Activated CD4-positive, alpha-beta T cell treated with anti-CD3 and anti-CD28 coated beads for 1 hour (primary cell): Measurements from ENCODE around the gene ALOXE3.
"Not testable (repeated sequence)": the region's sequence is repeated elsewhere in the genome, so short reads cannot be mapped to it uniquely, and the experiment has no call there.

Source experiments
- DNase-seq: peaks from one replicate; pipeline ENCODE4 v3.0.0-alpha.2; 2020

The ALOXE3 gene

GRCh38 chr17:8121407-8121680, 3.0 kb upstream of the ALOXE3 start:
- no peak for DNase-seq

DNA sequence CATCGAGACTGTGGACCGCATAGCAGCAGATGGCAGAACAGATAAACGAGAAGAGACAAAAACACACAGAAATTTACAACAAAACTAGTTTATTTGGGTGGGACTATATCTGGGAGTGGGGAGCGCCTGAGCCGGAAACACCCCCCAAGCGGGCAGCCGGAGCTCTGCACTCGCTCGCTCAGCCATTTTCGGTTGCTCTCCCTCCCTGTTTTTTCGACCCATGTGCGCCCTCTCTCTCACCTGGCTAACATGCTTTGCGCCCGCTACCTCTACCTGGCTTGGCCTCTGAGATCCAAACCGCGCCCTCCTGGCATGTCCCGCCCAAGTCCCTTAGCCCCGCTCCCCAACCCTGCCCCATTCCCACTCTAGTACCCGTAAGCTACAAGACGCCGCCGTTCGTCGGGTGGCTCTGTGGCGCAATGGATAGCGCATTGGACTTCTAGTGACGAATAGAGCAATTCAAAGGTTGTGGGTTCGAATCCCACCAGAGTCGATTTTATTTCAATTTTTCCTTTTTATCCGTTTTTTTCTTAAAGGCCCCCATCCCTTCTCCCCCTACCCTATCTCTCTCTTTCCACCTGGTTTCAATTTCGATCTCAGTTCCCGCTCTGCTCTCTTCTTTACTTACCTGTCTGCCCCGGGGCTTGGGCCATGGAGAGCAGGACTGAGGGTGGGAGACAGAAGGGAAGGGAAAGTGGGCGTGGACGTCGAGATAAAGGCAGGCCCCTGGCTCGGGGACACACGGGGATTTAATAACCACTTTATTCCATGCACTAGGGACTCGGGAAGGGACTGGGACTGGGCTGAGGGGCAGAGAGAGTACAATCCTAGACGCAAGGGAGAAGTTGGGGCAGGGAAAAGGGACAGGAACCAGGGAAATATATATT, 2.4 kb upstream of the ALOXE3 start:
- peak; percentile 45 for DNase-seq

DNA sequence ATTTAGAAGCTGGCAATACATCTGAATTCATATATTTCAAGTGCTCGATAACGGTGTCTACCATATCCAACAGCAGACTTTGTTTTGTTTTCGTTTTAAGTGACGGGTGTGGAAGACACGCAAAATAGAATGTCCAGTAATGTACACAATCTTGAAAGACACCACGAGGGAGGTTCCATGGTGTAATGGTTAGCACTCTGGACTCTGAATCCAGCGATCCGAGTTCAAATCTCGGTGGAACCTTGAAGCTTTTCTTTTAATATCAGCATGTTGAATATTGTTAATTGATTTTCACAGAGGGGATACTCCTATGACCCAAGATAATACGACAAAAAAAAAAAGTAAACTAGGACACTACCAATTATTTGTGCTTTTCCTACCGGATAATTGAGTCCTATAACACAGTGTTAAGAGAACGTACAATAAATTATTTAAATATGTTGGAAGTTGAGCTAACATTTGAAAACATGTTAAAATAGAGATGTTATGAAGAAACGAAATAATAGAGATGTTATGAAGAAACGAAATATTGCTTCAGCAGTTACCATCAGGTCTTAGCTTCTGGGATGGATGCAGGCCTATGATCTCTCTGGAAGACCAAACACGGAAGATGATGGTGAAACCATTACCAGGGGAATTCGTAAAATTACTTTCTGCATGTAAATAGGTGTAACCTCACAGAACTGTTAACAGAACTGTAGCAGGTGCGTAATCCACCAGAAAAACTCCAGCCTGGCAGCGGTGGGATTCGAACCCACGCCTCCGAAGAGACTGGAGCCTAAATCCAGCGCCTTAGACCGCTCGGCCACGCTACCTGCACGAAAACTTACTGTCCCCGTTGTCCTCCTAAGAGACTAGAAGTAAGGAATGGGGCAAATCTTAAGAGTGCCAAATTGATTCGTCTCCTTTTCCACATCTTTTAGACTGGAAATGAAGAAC, 1.5 kb upstream of the ALOXE3 start:
- peak; percentile 70 for DNase-seq

GRCh38 chr17:8118769-8119580, 661 bp upstream of the ALOXE3 start:
- DNase-seq: peak; percentile 81

GRCh38 chr17:8117367-8117979, 841 bp downstream of the ALOXE3 start:
- DNase-seq: no peak

DNA sequence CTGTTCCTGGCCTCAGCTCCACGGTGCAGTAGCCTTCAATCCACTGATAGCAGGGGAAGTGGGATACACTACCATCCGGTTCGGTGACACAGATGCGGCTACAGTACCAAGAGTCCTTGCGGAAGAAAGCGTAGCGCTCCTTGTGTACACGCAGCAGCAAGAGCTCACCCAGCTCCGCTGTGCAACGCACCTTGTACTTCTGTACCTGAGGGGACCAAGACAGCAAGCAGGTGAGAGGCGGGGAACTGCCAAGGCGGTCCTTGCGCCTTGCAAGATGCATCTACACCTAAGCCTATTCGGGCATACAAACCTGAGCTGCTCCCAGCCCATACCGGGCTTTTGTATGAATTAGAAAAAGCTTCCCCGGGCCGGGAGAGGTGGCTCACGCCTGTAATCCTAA, 1.5 kb downstream of the ALOXE3 start:
- no peak for DNase-seq

- DNase-seq: no peak
Observed at GRCh38 chr17:8110907-8111306, 7.4 kb downstream of the ALOXE3 start.

DNA sequence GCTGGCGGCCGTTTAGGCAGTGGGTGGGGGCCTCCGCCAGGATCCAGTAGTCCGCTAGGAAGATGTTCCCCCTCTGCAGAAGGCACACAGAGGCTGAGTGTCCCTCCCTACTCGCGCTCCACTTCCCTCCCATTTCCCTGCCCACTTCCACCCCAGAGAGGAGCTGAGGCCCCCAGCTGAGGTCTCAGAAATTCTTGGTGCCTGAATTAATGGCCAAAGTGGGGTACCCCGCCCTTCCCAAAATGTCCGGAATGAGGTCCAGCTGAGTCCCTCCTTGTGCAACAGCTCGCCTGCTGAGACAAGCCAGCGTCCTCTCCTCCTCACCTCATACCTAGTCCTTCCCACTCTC, 7.9 kb downstream of the ALOXE3 start:
- no peak for DNase-seq

DNA sequence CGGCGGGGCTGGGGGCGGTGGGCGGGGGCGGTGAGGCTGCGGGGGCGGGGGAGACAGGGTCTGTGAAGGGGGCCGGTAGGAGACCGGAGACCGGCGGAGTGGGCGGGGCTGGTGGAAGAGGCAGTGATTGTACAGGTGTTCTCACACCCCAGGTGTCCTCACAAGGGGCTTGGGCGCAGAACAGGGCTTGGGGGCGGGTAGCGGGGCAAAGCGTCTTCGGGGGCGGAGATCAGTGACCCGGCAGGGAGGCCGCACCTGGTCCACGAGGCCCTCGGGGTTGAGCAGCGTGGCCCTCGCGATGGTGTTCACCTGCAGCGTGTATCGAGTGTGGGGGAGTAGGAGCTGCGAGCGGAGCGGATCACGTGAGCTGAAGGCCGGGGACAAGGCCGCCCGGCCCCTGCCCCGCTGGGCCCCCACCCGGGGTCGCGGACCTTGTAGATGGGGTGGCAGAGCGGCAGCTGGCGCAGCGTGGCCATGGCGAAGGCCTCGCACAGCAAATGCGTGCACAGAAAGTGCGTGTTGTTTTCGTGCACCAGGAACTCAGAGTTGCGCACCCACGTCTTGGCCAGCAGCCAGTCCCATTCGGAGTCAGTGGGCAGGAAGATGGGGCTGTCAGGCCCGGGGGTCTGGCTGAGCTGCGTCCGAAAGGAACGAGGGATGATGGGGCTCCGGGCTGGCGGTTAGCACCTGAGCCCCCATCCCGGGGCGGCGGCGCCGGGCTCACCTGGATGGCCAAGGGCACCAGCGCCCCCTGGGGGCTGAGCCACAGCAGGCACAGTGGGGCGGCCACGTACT, 8.5 kb downstream of the ALOXE3 start:
- peak; percentile 72 for DNase-seq

GRCh38 chr17:8108972-8109660, 9.2 kb downstream of the ALOXE3 start:
- no peak for DNase-seq

DNA sequence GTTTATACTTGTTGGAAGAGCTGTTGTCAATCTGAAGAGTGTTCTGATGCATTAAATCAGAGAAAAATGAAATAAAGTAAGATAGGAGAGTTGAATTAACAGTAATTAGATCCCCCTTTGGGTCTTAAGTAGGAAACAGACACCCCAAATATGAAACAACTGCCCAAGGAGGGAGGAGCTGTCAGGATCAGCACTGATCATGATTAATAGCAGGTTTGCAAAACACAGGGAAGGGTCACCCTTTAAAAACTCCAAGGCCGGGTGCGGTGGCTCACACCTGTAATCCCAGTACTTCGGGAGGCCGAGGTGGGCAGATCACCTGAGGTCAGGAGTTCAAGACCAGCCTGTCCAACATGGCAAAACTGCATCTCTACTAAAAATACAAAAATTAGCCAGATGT, 11.3 kb downstream of the ALOXE3 start:
- not testable (repeated sequence) for DNase-seq

DNA sequence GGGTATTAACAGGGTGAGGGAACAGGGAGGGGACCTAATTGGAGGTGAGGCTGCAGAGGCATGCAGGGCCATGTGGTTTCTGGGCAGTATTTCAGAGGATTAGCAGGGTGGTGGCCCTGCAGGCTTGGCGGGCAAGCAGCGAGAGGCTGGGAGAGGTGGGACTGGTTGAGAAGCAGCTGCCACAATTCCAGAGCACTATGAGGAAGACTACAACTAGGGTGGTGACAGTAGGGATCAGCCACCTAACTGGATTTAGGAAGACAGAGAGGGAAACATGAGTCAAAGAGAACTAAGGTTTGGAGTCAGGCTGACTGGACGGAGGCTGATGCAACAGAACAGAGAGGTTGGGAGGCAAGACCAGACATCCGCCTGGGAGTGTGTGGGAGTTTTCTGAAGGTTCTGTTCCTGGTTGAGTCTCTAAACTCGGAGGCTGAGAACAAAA, 12.3 kb downstream of the ALOXE3 start:
- DNase-seq: no peak

DNA sequence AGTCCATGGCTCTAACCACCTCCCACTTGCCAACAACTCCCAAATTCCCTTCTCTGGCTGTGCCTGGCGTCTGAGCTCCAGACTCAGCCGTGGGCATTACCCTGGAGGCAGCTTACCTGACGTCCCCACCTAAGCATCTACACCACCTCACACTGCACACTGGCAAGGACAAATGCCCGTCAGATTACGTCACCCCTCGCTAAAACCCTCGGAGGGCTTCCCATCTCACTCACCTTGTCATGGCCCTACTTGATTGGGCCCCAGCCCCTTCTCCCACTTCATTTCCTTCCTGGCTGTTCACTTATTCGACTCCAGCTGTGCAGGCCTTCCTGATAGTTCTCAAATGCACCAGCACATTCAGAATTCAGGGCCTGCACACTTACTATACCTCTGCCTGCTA, 13.4 kb downstream of the ALOXE3 start:
- DNase-seq: no peak

- no peak for DNase-seq
Observed at GRCh38 chr17:8103549-8103948, 14.8 kb downstream of the ALOXE3 start.

- DNase-seq: no peak
Observed at GRCh38 chr17:8101721-8102120, 16.6 kb downstream of the ALOXE3 start.

DNA sequence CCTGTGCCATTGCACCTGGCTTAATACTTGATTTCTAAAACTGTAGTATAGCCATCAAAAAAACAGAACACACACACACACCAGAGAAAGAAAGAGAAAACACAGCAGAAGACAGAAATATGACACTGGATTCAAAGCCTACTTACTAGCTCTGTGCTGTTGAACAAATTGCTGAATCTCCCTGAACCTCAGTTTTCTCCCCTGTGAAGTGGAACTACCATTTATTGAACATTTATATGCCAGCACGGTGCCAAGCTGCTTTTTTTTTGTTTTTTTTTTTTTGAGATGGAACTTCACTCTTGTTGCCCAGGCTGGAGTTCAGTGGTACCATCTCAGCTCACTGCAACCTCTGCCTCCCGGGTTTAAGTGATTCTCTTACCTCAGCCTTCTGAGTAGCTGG, 17.6 kb downstream of the ALOXE3 start:
- no peak for DNase-seq

DNA sequence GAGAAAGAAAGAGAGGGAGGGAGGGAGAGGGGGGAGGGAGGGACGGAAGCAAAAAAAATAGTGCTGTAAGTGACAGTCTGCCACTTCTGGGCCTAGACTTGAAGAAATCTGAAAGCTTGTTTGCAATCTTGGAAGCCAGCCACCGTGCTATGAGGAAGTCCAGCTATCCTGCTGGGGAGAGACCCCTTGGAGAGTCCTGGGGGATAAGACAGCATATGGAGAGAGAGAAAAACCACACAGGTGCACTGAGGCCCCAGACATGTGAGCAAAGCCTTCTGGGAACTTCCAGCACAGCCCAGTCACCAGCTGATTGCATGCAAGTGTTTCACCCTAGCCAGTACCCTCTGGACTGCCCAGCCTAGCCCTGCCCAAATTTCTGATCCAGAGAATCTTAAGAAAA, 18.2 kb downstream of the ALOXE3 start:
- no peak for DNase-seq

DNA sequence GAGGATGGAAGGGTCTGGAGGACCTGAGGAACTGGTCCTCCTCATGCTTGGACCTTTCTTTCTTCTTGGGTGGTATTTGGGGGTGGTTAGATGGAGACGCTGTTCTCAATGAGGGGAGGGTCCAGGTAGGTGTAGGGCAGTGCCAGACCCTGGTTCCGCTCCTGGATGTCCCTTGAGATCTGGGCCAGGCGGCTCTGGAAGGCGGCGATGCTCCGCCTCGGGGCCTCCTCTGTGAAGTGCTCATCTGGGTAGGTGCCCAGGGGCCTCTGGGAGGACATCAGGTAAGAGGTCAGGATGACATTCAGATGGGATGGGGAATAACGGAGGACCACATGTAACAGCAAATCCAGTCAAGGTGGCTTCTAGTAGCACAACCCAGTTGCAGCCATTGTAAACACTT, 21.8 kb downstream of the ALOXE3 start:
- DNase-seq: no peak

DNA sequence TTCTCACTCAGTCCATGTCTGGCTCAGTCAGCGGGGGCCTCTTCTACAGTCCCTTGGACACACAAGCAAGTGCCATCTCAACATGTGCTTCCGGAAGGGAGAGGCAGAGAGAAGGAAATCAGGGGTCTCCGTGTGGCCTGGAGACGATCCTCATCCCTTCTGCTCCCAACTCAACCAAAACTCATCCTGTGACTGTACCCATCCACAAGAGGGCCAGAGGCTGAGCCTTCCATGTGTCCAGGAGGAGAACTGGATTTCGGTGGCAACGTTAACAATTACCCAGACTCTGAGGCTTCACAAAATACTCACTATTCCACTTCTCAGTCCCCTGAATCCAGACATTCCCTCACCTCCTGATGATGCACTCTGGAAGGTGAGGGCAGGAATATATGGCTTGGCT, 23.0 kb downstream of the ALOXE3 start:
- DNase-seq: no peak

GRCh38 chr17:8091033-8091687, 27.2 kb downstream of the ALOXE3 start:
- DNase-seq: no peak

GRCh38 chr17:8089728-8090127, 28.6 kb downstream of the ALOXE3 start:
- no peak for DNase-seq
